ENCODE results near the gene IQGAP3.
A peak's percentile ranks its signal among the peaks of the same experiment; 100 is the strongest.
"Not testable (repeated sequence)": the region's sequence is repeated elsewhere in the genome, so short reads cannot be mapped to it uniquely, and the experiment has no call there.

IQGAP3 gene

DNA sequence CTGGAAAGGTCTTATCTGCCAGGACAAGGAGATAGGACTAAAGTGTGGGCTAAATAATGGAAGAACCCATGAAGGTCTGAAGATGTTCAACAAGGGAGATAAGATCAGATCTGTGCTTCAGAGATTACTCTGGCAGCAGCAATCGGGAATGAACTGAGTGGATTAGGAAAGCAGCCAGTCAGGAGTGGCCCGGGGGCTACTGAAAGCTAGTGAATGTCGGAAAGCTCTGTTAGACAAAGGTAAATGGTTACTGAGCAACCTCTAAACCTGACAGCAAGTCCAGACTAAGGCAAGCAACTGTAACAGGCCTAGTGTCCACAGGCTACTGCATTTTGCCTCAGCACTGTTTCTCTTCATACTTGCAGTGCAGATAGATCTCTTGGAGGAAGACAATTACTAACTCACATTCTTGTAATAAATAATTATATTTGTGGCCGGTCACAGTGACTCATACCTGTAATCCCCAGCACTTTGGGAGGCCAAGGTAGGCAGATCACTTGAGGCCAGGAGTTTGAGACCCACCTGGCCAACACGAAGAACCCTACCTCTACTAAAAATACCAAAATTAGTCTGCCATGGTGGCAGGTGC is 12.5 kb downstream of the IQGAP3 start:
- TF ChIP-seq, protein P1, sequence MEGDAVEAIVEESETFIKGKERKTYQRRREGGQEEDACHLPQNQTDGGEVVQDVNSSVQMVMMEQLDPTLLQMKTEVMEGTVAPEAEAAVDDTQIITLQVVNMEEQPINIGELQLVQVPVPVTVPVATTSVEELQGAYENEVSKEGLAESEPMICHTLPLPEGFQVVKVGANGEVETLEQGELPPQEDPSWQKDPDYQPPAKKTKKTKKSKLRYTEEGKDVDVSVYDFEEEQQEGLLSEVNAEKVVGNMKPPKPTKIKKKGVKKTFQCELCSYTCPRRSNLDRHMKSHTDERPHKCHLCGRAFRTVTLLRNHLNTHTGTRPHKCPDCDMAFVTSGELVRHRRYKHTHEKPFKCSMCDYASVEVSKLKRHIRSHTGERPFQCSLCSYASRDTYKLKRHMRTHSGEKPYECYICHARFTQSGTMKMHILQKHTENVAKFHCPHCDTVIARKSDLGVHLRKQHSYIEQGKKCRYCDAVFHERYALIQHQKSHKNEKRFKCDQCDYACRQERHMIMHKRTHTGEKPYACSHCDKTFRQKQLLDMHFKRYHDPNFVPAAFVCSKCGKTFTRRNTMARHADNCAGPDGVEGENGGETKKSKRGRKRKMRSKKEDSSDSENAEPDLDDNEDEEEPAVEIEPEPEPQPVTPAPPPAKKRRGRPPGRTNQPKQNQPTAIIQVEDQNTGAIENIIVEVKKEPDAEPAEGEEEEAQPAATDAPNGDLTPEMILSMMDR (conservative IDR thresholded peaks at IDR 0.05; ENCODE audit: control insufficient read depth, insufficient read depth, low read depth, low read length), result no peak
- H3K4me3 ChIP-seq (ENCODE audit: control insufficient read depth, low read depth, low read length), result no peak overlapping the region
- no peak for DNase-seq (ENCODE audit: low read depth)

DNA sequence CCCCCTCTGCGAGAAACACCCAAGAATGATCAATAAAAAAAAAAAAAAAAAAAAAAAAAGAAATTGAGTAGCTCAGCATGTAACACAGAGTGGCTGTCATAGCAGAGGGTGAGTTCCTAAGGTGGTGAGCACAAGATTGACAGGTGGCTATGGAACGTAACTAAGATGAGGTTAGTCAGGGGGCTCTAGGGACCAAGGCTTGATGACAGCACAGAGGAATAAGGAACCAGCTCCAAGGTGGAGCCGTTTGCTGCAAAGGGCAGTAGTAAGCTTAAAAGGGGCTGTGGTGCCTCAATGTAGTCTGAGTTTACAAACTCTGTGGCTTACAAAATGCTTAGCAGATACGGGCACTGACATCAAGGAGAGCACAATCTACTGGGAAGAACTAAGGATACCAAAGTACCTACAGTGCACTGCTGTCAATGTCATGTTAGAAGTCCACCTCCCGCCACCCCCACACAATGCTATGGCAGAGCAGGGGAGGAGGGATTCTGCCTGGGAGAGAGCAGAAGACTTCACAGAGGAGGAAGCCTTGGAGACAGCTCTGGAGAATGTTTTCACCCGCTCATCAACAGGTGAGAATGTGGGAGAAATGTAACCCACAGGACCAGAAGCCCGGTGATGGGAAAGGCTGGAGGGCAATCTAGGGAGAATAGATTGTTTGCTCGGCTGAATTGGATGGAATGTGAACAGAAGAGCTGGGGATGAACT is 13.1 kb downstream of the IQGAP3 start:
- no peak overlapping the region for H3K4me3 ChIP-seq (ENCODE audit: control insufficient read depth, low read depth, low read length)
- TF ChIP-seq, protein P1 (conservative IDR thresholded peaks at IDR 0.05; ENCODE audit: control insufficient read depth, insufficient read depth, low read depth, low read length), result no peak
- DNase-seq (ENCODE audit: low read depth), result no peak

DNA sequence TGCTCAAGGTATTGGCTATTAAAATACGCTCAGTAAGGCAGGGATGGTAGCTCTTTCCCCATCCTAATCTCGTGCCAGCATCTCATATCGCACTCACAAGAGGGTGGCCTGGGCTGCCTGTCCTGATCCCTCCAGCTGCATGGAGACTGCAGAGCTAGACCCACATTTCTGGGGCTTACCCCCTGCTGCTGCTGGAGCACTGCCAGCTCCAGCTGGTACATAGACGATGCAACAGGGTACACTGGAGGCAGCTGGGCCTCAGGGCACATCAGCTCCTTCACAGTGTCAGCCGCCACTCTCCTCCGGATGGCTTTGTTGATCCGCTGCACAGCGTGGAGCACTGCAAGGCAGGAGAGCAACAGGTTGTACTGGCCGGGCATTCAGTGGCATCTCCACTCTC is 16.0 kb downstream of the IQGAP3 start:
- no peak for DNase-seq (ENCODE audit: low read depth)
- TF ChIP-seq, protein P1 (conservative IDR thresholded peaks at IDR 0.05; ENCODE audit: control insufficient read depth, insufficient read depth, low read depth, low read length), result no peak
- no peak overlapping the region for H3K4me3 ChIP-seq (ENCODE audit: control insufficient read depth, low read depth, low read length)

DNA sequence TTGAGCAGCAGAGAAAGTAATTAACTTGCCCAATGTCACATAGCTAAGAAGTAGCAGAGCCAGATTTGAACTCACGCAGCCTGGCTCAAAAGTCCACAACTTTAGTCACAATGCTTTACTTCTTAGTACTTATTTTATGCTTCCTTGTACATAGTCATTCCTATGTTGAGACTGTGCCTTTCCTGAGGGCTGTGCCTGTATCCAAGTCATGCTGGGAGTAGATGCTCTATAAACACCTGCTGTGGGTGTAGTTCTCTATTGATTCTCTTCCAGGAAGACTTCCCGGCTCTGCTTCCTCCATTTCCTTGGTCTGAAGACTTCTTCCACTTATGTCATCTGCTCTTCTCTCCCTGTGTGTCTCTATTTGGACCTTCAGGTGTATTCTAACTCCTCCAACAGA is 16.6 kb downstream of the IQGAP3 start:
- H3K4me3 ChIP-seq (ENCODE audit: control insufficient read depth, low read depth, low read length), result no peak overlapping the region
- no peak for DNase-seq (ENCODE audit: low read depth)
- TF ChIP-seq, protein P1 (conservative IDR thresholded peaks at IDR 0.05; ENCODE audit: control insufficient read depth, insufficient read depth, low read depth, low read length), result no peak

DNA sequence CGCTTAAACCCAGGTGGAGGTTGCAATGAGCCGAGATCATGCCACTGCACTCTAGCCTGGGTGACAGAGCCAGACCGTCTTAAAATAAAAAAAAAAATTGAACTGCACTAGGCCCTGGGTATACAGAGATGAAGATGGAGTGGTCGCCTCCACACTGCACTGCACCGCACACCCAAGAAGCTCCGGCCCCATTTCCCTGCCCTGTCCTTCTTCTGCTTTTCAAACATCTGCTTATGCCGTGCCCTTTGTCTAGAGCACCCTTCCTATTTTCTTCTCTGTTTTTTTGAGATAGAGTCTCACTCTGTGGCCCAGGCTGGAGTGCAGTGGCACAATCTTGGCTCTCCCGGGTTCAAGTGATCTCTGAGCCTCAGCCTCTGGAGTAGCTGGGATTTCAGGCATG is 17.4 kb downstream of the IQGAP3 start:
- no peak overlapping the region for H3K4me3 ChIP-seq (ENCODE audit: control insufficient read depth, low read depth, low read length)
- DNase-seq (ENCODE audit: low read depth), result no peak
- TF ChIP-seq, protein P1 (conservative IDR thresholded peaks at IDR 0.05; ENCODE audit: control insufficient read depth, insufficient read depth, low read depth, low read length), result no peak

DNA sequence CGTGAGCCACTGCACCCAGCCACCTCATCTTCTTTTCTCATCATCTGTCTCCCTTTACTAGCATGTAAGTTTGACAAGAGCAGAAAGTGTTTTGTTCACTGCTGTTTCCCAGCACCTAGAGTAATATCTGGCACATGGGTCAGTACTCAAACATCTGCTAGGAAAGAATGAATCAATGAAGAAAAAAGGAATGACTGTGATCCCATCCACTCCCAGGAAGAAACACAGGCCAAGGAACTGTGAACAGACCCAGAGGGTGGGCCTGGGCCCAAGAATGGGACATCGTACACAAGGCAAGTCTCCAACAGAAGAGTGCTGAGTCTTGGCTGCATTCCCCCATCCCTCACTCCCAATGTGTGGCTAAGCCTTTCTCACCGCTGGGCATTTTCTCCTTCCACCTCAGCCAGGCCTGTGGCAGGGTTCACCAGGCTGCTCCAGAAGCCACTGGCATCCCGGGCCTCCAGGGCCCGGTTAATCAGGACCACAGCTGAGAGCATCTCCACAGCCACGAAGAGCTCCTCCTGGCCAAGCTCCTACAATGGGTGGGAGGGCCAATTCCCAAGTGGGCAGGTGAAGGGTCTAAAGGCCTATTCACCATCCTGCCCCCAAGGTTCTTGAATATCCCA is 18.4 kb downstream of the IQGAP3 start:
- TF ChIP-seq, protein P1 (conservative IDR thresholded peaks at IDR 0.05; ENCODE audit: control insufficient read depth, insufficient read depth, low read depth, low read length), result no peak
- no peak overlapping the region for H3K4me3 ChIP-seq (ENCODE audit: control insufficient read depth, low read depth, low read length)
- DNase-seq (ENCODE audit: low read depth), result no peak

DNA sequence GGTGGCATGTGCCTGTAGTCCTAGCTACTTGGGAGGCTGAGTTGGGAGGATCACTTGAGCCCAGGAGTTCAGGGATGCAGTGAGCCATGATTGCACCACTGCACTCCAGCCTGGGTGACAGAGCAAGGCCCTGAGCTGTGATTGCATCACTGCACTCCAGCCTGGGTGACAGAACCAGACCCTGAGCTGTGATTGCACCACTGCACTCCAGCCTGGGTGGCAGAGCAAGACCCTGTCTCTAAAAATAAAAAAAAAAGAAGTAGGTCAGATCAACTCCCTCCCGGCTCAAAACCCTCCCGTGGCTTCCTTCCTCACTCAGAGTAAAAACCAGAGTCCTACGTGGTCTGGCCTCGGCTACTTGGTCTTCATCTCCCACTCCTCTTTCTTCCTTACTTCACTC is 19.4 kb downstream of the IQGAP3 start:
- not testable (repeated sequence) for H3K4me3 ChIP-seq (ENCODE audit: control insufficient read depth, low read depth, low read length)
- DNase-seq (ENCODE audit: low read depth), result peak; percentile 16

Data from fibroblast of mammary gland (primary cell).